Stimulated activated CD4-positive, alpha-beta T cell treated with anti-CD3 and anti-CD28 coated beads, Interleukin-4, amount 100 ng/mL, for 1 hour (primary cell): ENCODE results near the gene CYB561D2.

Experiments used
- DNase-seq: peaks from one replicate; pipeline ENCODE4 v3.0.0-alpha.2; 2020

The CYB561D2 gene

DNA sequence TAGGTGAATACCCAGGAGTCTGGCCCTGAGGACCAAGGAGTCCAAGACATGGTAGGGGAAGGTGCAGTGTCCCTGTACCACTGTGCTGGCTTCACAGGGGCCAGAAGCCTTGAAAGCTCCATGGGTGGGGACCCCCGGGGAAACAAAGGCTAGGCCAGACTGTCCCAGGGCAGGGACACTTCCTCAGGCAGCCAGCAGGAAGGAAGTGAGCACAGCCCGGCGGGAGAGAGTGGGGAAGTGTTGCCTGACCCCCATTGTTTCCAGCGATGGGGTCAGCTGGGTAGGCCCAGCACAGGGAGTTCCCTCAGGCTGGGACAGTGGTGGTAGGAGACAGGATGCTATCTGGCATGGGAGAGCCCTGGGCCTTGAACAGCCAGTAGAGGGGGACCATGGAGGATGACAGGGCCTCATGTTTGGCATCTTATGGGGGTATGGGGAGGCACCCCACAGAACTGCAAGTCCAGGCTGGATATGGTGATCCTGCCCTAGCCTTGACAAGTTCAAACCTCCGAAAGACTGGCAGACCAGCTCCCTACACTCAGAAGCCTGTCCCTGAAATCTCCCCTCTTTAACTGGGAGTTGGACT, 27.0 kb upstream of the CYB561D2 start:
- no peak for DNase-seq

DNA sequence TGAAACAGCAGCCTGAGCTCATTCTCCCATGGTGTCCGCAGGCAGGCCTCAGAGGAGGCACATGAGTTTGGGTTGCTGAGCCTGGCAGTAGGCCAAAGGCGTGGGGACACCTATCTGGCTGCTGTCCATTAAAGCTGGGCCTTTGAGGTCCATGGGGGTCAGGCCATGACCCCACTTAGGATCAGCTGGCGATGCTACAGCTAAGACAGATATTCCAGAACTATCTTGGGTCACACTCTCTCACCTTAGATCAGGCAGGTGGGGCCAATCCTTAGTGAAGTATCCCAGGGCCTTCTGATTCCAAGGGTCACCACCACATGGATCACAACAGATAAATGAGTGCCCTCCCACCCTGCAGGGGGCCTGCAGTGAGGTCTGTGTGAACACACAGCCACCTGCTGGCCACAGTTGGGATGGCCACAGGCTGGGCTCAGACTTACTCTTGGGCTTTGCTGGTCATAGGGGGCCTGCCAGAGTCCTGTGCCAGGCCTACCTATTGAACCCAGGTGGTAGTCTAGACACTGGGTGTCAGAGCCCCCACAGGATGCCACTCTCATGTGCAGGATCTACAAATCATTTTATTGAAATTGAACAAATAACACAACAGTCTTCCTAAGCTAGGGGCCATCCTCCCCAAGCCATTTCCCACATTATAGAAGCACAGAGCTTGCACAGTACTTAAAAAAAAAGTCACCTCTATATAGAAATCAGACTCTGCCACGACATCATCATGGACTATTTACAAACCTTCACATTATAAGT, 26.1 kb upstream of the CYB561D2 start:
- DNase-seq = peak; percentile 70

DNA sequence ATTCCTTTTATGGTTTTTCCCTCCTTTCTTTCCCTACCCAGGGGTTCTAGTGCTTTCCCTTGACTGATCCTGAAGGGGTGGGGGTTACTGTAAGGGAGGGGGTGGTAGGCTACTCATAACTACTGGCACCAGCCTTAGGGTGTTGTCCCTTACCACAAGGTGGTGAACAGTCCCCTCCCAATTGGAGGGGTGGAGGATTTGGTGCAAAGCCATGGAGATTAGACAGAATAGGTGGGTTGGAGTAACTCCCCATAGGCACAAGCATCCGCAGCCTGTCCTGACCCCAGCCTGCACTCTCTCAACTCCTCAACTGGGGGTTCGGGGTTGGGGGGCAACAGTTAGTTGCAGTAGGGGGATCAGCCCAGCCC, 25.6 kb upstream of the CYB561D2 start:
- no peak for DNase-seq

DNA sequence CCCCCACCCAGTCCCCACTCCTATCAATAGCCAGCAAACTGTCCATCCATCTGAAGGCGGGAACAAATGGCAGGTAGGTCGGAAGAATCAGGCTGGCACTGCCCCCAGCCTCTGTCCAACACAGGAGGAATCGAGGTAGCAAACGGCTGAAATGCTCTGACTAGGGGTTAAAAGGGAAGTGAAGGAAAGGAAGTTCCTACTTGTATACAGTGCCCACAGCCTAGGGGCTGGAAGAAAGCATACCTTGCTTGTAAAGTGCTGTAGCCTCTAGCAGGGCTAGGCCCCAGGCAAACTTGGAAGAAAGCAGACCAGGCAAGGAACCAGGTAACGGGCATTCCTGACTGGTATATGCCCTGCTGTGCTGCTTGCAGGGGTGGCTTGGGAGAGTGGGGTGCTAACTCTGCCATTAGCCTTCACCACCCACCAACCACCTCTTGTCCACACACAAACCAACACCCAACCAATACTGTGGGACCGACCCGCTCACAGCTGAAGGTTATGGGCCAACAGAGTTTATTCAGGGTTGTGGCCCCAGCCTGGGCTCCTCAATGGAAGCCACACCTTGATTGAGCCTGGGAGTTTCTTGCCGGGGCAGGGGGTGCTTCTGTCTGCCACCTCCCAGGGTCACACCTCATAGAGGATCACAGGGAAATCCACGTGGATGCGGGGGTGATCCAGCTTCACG, 25.0 kb upstream of the CYB561D2 start:
- no peak for DNase-seq

DNA sequence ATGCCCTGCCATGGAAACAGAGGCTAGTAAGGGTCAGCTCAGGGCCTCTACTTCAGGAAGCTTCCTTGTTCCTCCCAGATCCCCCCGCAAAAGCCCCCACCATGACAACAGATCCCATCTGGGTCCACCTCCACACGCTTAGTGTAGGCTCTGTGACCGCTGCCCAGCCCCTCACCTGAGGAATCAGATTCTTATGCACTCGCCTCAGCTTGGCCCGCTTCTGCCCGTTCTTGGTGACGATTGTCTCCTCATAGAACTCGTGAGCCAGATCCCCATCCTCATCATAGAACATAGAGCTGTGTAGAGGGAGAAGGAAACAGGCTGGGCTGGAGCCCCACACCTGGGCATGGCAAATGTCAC, 24.5 kb upstream of the CYB561D2 start:
- DNase-seq = no peak

DNA sequence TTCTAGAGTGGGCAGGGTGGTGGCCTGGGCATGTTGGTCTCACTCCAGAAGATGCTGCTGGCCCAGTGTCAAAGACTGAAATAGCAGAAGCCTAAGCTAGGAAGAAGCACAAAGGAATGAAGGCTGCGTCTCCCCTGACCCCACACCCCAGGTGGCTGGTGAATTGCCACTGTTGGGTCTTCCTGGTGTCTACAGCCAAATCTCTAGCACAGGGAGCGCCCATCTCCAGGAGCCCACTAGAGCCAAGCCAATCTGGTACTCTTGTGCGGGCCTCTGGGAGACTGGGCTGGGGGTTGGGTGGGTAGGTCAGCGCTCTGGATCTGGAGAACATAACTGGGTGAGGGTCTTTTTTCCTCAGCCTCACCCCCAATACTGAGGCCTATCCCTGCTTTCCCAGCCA, 23.5 kb upstream of the CYB561D2 start:
- no peak for DNase-seq

DNA sequence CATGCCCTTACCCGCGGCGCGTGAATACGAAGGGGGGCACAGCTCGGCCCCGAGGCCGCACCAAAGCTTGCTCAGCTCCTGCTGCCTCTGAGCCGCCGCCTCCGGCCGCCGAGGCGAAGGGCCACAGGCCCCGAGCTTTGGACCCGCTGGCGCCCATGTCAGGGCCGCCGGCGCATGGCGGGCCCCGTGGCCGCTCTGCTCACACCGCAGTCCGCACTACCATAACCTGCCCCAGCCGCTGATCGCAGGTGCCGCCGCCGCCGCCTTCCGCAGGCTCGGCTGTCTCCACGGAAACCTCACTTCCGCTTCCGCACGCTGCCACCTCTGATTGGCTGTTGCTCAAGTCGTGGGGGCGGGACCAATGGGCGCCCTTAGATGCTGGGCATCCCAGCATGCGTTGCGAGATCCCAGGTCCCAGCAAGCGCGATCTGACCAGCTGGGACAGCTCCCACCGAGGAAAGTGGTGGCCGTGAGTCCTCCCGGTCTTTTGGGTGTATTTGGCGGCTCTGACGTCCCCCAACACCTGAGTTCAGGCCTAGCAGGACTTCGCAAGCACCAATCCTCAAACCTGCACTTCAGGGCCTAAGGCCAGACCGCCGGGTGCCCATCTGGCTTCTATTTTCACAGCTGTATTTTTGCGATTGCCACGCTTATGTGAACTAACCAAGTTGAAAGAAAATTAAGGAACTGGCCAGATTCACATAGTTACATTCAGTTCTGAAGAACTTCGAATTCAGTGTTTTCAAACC, 22.5 kb upstream of the CYB561D2 start, which contains the start of gene TUSC2:
Gene TUSC2, minus strand, starts transcription at position 281 of the 749 bp plus-strand sequence. Its CDS starts 124 bp downstream, at position 157.
- DNase-seq = peak; percentile 95

DNA sequence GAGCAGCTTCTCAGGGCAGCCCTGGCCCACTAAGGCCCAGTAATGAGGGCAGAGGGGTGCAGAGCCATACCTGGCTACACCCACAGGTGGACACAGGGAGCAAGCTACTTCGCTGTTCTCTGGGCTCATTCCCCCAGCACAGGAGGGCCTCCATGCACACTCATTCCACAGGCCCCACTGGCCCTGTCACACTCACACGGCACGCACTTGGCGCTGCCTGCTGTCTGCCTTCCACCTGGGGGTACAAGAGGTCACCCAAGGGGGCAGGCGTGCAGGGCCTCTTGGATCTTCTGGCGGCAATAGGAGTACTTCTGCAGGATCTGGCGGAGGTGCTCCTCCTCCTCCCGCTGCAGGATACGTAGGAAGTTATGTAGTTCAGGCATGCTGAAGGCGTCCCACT, 20.3 kb upstream of the CYB561D2 start:
- DNase-seq = no peak

DNA sequence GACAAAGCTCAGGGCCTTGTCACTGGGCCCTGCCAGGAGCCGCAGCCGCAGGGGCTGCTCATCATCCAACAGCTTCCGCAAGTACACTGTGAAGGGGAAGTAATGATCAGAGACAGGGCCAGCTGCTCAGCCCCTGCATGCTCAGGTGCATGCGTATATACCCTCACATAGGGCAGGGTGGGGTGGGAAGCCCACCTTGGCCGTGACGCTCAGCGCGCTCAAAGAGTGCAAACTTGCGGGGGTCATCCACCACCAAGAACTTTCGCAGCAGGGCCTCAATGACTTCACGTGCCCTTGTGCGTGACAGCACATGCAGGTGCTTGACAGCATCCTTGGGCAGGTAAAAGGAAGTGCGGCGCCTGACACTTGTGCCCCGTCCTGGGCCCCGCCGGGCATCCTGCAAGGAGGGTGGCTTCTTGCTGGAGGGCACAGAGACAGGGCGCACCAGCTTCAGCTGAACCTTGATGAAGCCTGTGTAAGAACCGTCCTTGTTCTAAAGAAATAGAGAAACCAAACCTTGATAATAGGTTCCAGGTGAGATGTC, 19.2 kb upstream of the CYB561D2 start:
- DNase-seq = no peak

DNA sequence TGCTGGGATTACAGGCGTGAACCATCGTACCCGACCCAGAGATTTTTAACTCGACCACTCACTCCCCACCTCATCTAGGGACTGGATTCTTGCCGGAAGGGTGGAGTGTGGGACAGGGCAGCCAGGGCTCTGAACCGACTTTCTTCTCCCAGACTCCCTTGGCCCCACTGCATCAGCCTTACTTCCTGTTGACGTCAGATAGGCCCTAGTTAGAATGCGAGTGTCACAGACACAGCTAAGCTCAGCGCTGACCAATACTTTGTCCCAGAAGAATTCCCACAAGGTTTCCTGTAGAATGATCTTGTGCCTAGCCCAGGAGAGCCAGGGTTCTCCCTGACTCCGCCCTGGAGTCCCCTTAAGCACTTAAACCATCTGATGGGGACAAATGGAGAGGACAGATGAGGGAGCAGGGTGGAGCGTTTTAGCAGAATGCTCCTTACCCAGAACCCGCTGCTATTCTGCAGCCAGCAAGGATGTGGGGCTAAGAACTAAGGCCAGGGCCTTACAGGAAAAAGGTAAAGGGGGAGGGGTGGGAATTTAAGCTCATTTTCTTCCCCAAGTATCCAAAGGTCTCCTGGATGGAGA, 16.8 kb upstream of the CYB561D2 start:
- DNase-seq = no peak

DNA sequence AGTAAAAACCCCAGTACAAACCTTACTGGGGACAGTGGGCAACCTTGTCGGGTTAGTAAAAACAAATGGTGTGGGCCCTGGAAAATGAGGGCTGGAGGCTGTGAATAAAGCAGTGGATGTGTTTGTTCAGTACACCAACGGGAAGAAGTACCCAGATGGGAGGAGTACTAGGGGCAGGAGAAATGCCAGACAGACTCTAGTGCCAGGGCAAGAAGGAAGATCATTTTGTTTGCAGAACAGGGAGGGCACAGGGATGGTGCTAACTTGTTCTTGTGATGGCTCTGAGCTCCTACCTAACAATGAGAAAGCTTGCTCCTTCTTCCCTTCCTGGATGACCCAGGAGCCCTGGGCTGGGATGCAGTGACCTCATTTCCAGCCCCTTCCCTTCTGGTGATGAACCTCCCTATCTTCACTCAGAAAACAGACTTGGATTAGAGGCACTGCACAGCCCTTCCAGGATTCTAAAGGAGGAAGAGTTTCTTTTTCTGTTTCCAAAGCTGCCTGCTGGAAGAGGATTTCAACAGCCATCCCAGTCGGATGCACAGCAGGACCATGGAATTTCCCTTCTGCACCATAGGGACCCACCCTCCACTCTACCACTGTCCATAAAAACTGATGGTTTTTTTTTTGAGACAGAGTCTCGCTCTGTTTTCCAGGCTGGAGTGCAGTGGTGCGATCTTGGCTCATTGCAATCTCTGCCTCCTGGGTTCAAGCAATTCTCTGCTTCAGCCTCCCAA, 16.2 kb upstream of the CYB561D2 start:
- no peak for DNase-seq

DNA sequence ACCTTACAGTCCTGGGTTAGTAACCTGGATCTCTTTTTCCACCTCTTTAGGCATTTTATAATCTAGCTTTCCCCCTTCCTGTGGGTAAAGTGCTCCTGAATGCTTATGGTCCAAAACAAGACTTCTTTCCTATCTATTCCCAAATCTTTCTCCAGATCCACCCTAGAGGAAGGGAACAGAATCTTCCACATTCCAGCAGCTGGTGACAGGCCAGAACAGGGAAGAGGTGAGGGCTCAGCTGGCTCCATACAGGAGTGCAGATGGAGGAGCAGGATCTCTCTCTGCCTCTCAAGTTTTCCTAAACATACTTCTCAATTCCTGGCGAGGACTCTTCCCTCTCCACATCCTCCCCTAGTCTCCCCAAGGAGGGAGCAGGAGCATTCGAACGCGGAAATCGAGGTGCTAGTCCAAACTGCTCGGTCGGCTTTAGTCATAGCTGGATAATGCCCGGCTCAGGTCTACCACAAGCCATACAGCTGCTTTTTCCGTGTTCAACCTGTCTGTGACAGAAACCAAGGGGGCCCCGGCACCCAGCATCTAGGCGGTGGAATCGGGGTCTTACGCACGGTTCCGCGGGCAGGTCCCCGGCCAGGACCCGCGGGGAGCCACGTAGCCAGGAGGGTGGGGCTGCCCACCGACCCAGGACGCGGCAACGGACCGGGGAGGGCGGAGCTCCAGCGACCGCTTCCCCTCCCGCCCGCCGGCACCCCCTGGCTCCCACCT, 14.0 kb upstream of the CYB561D2 start:
- DNase-seq = no peak

DNA sequence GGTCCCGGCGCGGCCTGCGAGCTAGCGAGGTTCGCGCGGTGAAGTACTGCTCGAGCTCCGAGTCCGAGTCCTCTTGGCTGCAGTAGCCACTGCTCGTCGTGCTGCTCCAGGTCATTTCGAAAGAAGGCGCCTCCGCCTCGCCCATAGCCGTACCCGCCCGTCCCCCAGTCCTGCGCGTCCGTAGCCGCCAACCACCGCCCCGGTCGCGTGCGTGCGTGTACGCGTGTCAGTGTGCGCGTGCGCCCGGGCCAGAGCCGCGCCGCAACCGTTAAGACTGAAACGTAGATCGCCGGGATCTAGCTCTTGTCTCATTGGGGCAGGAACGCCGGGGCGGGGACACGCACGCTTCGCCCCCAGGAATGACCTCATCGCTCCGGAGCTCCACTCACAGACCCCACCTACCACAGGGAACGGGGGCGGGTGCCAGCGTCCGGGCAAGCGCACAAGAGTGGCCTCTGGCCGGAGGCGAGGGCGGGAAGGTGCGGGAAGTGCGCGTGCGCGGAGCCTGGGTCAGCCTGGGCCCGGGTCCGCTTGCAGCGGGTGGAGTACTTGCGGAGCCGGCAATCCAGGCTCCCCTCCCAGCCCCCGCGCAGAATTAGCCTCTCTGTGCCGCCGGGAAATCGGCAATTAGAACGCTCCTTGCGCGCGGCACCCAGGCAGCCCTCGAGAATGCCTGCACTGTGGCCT, 13.3 kb upstream of the CYB561D2 start:
- peak; percentile 93 for DNase-seq

DNA sequence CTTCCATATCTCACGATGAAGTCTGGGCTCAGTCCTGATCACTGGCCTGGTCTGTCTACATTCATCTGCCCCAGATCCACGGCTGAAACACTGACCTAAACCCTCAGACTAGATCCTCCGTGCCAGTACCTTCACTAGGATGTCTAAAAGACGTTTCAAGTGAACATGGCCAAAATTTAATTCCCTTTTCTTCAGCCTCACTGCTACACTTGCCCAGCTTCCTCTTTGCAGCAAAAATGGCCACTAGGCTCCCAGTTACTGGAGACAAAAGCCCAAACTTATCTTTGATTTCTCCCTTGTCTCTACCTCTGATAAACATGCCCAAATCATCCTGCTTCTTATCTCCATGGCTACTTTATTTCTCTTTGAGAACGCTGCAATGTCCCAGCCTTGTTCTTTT, 11.7 kb upstream of the CYB561D2 start:
- no peak for DNase-seq

DNA sequence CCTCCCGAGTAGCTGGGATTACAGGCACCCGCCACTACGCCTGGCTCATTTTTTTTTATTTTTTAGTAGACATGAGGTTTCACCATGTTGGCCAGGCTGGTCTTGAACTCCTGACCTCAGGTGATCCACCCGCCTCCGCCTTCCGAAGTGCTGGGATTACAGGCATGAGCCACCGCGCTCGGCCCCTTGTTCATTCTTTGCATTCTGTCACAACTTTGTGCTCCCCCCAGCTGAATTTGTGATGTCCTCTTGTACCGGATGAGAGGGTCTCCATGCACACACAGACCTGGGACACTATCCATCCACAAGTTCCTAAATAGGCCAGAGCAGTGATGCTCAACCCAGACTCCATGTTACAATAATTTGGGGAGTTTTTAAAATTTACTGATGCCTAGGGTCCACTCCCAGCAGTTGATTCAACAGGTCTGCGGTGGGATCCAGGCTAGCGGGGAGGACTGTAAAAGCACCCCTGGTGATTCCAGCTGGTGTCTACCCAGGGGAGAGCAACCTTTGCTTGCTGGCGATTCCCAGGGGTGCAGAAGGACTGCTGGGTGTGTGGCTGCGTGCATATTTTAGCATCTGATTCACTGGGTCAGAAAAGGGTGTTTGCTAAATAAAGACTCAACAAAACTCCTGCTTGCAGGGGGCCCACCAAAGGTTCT, 11.0 kb upstream of the CYB561D2 start:
- no peak for DNase-seq

DNA sequence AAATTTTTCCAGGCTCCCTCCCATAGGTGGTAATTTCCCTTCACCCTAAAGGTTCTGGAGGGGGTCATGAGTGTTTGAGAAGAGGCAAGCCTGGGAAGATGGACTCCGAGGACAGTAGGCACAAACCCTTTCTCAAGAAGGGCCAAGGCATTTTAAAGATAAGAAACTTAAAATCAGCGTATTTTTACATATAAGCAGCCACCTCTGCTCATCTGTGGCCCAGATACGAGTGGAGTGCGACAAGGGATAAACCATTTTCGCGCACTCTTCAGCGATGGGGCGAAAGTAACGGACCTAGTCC, 10.6 kb upstream of the CYB561D2 start:
- no peak for DNase-seq

DNA sequence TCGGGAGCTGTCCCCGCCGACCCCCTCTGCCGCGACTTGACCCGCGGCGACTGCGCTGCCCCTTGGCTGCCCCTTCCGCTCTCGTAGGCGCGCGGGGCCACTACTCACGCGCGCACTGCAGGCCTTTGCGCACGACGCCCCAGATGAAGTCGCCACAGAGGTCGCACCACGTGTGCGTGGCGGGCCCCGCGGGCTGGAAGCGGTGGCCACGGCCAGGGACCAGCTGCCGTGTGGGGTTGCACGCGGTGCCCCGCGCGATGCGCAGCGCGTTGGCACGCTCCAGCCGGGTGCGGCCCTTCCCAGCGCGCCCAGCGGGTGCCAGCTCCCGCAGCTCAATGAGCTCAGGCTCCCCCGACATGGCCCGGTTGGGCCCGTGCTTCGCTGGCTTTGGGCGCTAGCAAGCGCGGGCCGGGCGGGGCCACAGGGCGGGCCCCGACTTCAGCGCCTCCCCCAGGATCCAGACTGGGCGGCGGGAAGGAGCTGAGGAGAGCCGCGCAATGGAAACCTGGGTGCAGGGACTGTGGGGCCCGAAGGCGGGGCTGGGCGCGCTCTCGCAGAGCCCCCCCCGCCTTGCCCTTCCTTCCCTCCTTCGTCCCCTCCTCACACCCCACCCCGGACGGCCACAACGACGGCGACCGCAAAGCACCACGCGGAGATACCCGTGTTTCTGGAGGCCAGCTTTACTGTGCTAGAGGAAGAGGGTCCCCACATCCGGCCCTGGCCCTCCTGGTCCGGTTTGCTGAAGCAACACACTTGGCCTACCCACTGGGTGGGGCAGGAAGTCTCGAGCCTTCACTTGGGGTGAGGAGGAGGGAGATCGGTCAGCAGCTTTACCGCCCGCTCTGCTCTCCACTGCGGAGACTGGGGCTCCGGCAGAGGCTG, 10.0 kb upstream of the CYB561D2 start, which contains the start of gene RASSF1:
Gene RASSF1, minus strand, starts transcription at position 389 of the 882 bp plus-strand sequence. Its CDS starts 31 bp downstream, at position 358.
- DNase-seq = peak; percentile 62

DNA sequence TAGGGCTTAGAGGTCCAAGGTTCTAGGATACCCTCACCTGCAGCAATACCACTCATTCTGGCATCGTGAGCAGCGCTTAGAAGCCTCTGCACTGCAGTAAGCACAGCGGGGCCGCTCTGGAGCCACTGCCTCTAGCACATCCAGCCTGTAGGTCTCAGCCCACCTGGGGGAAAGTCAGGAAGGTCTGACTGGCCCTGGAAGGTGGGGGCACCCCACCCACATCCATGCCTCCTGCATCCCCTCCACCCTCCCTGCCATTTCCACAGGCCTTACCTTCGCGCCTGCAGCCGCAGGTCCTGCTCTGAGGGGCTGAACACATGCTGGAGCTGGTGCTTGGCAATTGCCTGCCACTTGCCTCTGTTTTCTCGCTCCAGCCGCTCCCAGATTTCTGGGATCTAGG, 9.1 kb upstream of the CYB561D2 start:
- no peak for DNase-seq

DNA sequence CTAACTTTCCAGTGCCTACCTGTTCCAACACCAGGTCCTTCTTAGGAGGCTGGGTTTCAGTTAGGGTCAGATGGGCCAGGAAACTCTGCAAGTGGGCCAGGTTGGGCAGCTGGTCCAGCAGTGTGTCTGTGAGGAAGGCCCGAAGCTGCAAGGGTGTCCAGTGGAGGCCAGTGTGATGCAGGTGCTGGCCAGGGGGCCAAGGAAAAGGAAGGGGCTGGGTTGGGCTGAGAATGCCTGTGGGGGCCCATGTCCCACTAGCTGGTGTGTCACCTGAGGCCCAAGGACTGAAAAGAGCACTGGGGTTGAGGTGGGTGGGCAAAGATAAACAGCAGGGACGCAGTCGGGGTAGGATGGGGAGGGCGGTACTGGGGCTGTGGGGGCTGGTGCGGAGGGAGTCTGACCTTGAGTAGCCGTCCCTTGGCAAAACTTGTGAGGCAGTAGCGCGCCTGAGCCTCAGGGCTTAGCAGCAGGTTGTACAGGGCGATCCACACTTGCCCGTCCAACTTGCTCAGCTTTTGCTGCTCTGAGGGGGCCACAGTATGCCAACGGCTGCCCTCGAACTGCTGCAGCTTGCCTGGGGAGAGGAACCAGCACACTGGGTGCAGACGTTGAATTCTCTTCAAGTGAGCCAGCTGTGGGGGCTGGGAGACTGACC, 8.5 kb upstream of the CYB561D2 start:
- no peak for DNase-seq
